GM12801 (cell line): ENCODE data around the gene RIBC2.

Experiments
- CTCF ChIP-seq: IDR thresholded peaks from one replicate; pipeline ENCODE4 v1.5.1; 2011; ENCODE audit warnings: control low read depth; ENCODE audit not compliant: insufficient read length; ENCODE audit errors: extremely low read depth

RIBC2 gene

GRCh38 chr22:45455212-45455611 is 41.7 kb downstream of the RIBC2 start:
- no peak for TF ChIP-seq CTCF

GRCh38 chr22:45455621-45456020 is 42.1 kb downstream of the RIBC2 start:
- TF ChIP-seq CTCF, result no peak

GRCh38 chr22:45456811-45457210 is 43.3 kb downstream of the RIBC2 start:
- TF ChIP-seq CTCF, result no peak

- TF ChIP-seq CTCF, result no peak
Measured at GRCh38 chr22:45458532-45458931, 45.0 kb downstream of the RIBC2 start.

GRCh38 chr22:45459235-45459634 is 45.7 kb downstream of the RIBC2 start:
- TF ChIP-seq CTCF, result no peak

GRCh38 chr22:45460288-45461109 is 47.0 kb downstream of the RIBC2 start:
- no peak for TF ChIP-seq CTCF

GRCh38 chr22:45462034-45462655 is 48.7 kb downstream of the RIBC2 start:
- no peak for TF ChIP-seq CTCF
